D341Med (cell line): ENCODE measurements around the gene PCED1A.
"Not testable (repeated sequence)": the region's sequence is repeated elsewhere in the genome, so short reads cannot be mapped to it uniquely, and the experiment has no call there.

Experiments
- DNase-seq: peaks from one replicate; pipeline ENCODE4 v3.0.0; 2012; ENCODE audit warnings: low spot score

The PCED1A gene

GRCh38 chr20:2826655-2827054 lies 13.8 kb downstream of the PCED1A start:
- DNase-seq = no peak

GRCh38 chr20:2825761-2826160 lies 14.7 kb downstream of the PCED1A start:
- no peak for DNase-seq

DNA sequence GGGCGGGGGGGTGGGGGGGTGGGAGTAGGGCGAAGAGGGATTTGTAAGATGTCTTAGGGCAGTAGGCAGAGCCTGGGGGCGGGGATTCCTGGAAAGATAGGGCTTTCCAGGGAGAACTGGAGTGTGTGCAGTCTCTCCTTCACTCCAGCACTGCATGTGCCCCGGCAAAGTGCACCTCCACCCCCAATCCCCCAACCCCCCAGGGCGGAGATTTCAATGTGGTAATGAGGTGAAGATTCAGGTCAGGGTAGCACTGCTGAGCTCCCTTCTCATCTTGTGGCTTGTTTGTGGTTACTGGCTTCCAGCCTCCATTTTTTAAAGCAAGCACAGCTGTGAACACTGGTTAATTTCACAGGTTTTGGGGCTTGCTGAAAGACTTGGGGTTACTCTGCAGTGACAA lies 18.4 kb downstream of the PCED1A start:
- DNase-seq = no peak

DNA sequence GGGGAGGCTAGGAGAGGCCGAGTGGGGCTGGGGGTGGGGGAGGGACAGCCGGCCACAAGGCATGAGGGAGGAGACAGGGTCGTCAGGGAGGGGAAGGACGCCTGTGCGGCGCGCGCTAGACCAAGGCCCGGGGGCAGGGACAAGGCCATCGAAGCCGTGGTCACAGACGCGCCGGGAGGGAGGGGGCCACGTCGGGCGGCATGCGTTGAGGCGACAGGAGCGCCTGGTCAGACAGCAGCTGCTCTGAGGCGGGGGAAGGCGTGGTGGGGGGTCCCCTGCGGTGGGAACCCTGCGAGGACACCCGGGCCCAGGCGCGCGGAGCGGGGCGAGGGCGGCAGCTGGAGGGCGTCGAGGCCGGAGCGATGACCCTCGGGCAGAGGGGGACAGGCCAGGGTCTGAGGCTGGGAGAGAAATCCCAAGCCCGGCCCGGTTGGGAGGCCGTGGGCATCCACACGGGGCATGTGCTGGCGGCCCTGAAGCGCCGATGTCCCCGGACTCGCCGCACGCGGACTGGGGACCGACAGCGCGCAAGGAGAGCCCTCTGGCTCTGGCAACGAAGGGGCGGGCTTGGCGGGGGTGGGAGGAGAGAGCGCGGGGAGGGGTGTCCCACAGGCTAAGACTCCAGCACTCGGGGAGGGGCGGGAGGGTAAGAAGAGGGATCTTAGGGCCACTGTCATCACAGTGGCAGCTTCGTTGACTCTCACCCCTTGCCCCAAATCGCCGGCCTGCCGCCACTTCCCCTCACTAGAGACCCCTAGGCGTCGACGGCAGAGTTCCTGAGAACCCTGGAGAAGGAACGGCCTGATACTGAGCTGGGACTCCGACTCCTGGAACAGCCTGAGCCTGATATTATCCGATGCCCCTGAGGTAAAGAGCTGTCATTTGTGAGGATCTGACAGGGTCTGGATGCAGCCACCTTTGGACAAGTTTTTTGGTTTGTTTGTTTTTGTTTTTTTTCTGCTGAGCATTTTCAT lies 19.3 kb downstream of the PCED1A start:
- DNase-seq = no peak

- DNase-seq = no peak
Observed at GRCh38 chr20:2820084-2820895, 20.2 kb downstream of the PCED1A start.

- DNase-seq = no peak
Observed at GRCh38 chr20:2817891-2818595, 22.4 kb downstream of the PCED1A start.

DNA sequence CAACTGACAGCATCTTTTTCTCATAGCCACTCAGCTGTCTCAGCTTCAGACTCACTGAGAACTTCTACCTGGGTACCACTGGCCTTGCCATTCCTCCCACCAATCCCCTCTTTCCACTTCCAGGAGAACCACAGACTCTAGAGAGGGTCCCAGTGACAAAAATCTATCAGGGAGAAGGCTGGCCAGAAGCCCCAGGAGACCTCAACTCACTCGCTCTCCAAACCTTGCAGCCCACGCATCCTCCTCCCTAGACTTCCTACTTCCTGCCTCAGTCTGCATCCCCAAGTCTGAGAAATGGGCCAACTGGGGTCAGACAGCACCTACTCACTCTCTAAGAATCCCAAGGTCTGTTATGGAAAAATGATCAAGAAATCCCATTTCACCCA lies 23.1 kb downstream of the PCED1A start:
- no peak for DNase-seq

- DNase-seq = no peak
Observed at GRCh38 chr20:2816583-2817340, 23.7 kb downstream of the PCED1A start.

DNA sequence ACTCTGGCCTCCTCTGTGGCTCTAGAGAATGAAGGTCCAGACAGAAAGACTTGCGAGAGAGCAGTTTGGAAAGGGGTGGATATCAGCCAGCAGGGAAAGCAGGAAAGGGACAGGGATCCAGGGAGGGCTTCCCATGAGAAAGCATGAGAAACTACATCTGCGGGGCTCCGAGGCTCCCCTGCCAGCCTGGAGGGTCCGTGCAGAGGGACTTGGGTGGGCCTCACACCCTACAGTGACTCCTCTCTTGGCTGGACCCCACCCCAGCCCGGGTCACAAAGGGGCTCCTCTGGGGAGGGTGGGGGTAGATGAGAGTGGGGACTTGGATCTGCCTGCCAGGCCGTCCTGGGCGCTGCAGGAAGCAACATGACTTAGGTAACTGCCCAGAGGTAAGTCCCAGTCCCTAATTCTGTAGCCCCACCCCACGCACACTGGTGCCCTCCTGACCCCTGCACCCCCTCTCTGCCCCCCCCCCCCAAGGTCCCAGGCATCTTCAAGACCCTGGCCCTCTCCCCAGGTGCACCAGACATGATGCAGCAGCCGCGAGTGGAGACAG lies 24.3 kb downstream of the PCED1A start, which contains the start of gene TMEM239:
Gene TMEM239, plus strand, starts transcription at position 335 of the 553 bp plus-strand sequence. Its CDS starts 191 bp downstream, at position 526.
- no peak for DNase-seq

GRCh38 chr20:2815242-2815900 lies 25.1 kb downstream of the PCED1A start:
- DNase-seq = no peak

DNA sequence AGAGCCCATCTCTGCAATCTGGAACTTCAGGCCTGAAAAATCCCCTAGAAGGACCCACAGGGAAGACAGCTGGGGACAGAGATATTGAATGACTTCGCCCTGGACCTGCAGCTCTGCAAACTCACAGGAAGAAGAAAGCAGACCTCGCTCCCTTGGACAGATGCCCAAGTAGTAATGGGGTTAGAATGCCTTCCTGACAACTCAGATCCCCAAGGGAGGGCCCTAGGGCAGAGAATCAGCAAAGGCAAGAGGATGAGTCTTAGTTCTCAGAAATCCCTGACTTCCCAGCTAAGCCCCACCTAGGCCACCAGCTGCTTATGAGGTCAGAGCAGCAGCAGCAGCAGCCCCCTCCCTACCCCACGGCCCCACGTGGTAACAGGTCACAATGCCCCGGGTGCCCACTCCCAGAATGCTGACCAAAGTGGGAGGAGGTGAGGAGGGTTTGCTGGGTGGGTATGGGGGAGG lies 25.8 kb downstream of the PCED1A start, which contains the start of gene C20orf141:
Gene C20orf141, plus strand, starts transcription at position 401 of the 465 bp plus-strand sequence. CDS start 198 bp downstream, outside the sequence.
- no peak for DNase-seq

GRCh38 chr20:2814076-2814475 lies 26.4 kb downstream of the PCED1A start:
- no peak for DNase-seq

- no peak for DNase-seq
Observed at GRCh38 chr20:2812189-2812588, 28.3 kb downstream of the PCED1A start.

- DNase-seq = no peak
Observed at GRCh38 chr20:2809690-2810089, 30.8 kb downstream of the PCED1A start.

DNA sequence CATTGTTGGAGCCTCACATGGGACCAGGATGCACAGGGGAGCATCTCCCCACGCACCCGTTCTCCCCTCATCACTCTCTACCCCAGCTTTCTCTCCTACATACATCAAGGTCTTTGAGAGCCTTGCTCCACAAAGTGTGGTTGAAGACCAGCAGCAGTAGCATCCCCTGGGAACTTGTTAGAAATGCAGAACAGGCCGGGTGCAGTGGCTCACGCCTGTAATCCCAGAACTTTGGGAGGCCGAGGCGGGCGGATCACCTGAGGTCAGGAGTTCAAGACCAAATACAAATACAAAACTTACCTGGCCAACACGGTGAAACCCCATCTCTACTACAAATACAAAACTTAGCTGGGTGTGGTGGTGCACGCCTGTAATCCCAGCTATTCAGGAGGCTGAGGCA lies 32.5 kb downstream of the PCED1A start:
- not testable (repeated sequence) for DNase-seq

DNA sequence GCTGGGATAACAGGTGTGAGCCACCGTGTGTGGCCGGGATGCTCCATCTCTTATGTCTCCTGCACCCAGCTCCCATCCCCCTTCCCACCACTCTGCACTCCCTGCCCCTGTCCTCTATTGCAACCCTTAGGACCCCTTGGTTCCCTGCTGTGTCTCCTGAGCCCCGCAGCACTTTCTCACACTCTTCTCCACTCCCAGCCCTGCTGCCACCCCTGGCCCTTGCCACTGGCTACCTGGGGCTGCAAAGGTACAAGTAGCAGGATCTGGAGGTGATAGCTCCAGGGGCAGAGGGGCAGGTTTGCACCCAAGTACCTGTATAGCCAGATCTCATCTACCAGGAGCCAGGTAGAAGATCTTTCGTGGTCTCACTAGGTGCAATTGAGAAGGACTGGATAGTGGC lies 33.4 kb downstream of the PCED1A start:
- DNase-seq = no peak

DNA sequence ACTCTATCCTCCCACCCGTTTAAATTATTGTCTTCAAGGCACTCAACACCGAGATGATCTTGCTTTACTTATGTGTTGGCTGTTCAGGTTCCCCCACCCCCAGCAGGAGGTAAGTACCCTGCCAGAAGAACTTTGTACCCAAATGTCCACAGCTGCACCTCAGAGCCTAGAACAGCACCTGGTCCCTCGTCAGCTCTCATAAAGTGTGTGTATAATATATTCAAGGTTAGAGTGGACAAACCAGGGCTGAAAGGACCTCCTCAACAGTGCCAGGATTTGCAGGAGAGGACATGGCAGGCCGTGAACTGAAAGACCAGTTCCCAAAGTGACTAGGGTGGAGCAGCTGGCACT lies 34.1 kb downstream of the PCED1A start:
- no peak for DNase-seq

- DNase-seq = no peak
Observed at GRCh38 chr20:2805689-2806350, 34.6 kb downstream of the PCED1A start.

- DNase-seq = no peak
Observed at GRCh38 chr20:2804852-2805688, 35.4 kb downstream of the PCED1A start.
